Mesothelial cell of epicardium (in vitro differentiated cells): ENCODE results near the gene MUC5AC. TPM values are rescaled to one million over a fixed set of nuclear protein-coding genes. Genes with fewer than 3 reads are reported as not detected.
"Not testable (repeated sequence)": the region's sequence is repeated elsewhere in the genome, so short reads cannot be mapped to it uniquely, and the experiment has no call there.

Experiments used
- DNase-seq, 2 experiments: peaks; one replicate each; pipeline ENCODE4 v3.0.0; 2021; ENCODE audit warnings: low spot score in 2 of 2; ENCODE audit not compliant: unreplicated experiment in 2 of 2
- H3K27ac Mint-ChIP-seq: 2 replicates; pipeline ENCODE4 v1.8.0; 2021; ENCODE audit warnings: mixed read lengths
- H3K27me3 Mint-ChIP-seq: 2 replicates; pipeline ENCODE4 v1.8.0; 2021; ENCODE audit warnings: low read depth, mixed read lengths
- H3K36me3 Mint-ChIP-seq: 2 replicates; pipeline ENCODE4 v1.8.0; 2021; ENCODE audit warnings: mixed read lengths
- H3K4me1 Mint-ChIP-seq: 2 replicates; pipeline ENCODE4 v1.8.0; 2021; ENCODE audit warnings: mixed read lengths
- H3K4me3 Mint-ChIP-seq: 2 replicates; pipeline ENCODE4 v1.8.0; 2021; ENCODE audit warnings: mild to moderate bottlenecking, moderate library complexity, mixed read lengths
- H3K9me3 Mint-ChIP-seq: 2 replicates; pipeline ENCODE4 v1.8.0; 2021; ENCODE audit warnings: mixed read lengths
- total RNA-seq: library from RNA; stranded (reverse); gene quantifications from 3 replicates; pipeline ENCODE4 v1.2.1, GENCODE V29; 2021
- TF ChIP-seq, protein P1 (sequence below): fragments of 200-600 bp; sonication (generic); IDR thresholded peaks from one replicate; pipeline ENCODE4 v1.5.0; 2021; ENCODE audit warnings: antibody characterized with exemption; ENCODE audit not compliant: unreplicated experiment

The MUC5AC gene
- total RNA-seq, 1 donor from 2014 or later = not detected

DNA sequence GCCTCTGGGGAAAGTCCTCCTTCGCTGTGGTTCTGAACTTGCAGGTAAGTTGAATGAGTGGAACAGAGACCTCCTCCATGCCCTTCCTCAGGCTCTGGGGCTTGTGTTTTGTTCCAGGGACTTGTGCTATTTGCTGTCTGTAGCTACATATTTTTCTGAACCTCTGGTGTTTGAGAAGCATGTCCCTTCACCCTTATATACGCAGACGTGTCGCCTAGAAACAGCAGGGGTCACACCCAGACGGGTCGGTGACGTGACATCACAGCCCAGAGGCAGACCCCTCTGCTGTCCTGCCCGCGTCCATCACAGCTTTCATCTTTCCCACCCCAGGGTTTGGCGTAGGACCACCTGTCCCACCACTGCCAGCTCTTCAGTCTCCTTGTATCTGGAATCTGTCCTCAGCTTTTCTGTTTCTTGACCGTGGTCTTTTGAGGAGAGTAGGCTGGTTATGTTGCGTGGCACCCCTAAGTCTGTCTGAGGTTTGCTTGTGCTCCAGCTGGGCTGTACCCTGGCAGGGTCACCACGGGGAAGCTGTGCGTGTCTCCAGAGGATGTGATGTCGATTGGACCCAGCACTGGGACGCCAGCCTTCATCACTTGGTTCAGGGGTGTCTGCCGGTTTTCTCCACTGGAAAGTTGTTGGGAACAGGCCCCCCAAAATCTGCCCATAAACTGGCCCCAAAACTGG, 51.8 kb downstream of the MUC5AC start:
- Mint-ChIP-seq H3K4me1 (no peaks in the 10 kb centered on the region), H3K9me3 (peaks cover 33% of the 10 kb centered on the region), H3K27me3 (peaks cover 17% of the 10 kb centered on the region), H3K36me3 (no peaks in the 10 kb centered on the region), H3K4me3 (no peak overlapping the region), H3K27ac (no peak overlapping the region)
- peak in 1 of 2 experiments; percentile 31 for DNase-seq
- TF ChIP-seq, protein P1, sequence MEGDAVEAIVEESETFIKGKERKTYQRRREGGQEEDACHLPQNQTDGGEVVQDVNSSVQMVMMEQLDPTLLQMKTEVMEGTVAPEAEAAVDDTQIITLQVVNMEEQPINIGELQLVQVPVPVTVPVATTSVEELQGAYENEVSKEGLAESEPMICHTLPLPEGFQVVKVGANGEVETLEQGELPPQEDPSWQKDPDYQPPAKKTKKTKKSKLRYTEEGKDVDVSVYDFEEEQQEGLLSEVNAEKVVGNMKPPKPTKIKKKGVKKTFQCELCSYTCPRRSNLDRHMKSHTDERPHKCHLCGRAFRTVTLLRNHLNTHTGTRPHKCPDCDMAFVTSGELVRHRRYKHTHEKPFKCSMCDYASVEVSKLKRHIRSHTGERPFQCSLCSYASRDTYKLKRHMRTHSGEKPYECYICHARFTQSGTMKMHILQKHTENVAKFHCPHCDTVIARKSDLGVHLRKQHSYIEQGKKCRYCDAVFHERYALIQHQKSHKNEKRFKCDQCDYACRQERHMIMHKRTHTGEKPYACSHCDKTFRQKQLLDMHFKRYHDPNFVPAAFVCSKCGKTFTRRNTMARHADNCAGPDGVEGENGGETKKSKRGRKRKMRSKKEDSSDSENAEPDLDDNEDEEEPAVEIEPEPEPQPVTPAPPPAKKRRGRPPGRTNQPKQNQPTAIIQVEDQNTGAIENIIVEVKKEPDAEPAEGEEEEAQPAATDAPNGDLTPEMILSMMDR = no peak

DNA sequence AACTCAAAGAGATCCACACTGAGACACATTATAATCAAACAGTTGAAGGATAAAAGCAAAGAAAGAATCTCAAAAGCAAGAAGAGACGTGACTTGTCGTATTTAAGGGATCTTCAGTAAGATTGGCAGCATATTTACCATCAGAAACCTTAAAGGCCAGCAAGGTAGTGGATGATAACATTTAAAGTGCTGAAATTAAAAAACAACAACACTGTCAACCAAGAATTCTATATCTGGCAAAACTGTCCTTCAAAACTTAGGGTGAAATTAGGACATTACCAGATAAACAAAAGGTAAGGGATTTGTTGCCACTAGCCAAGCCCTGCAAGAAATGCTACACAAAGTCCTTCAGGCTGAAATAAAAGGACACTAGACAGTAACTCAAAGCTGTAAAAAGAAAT, 54.1 kb downstream of the MUC5AC start:
- Mint-ChIP-seq H3K4me1 (no peaks in the 10 kb centered on the region), H3K36me3 (no peaks in the 10 kb centered on the region), H3K27me3 (peaks cover 32% of the 10 kb centered on the region), H3K9me3 (peaks cover 33% of the 10 kb centered on the region), H3K4me3 (no peak overlapping the region), H3K27ac (no peak overlapping the region)
- TF ChIP-seq, protein P1 = no peak
- DNase-seq = no peak

DNA sequence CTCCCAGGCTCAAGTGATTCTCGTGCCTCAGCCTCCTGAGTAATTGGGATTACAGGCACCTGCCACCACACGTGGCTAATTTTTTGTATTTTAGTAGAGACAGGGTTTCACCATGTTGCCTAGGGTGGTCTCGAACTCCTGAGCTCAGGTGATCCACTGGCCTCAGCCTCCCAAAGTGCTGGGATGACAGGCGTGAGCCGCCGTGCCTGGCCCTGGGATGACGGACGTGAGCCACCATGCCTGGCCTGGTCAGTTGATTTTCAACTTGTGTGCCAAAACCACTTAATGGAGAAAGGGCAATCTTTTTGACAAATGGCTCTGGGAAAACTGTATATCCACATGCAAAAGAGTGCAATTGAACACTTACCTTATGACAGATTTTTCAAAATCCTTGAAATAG, 58.1 kb downstream of the MUC5AC start:
- H3K27ac Mint-ChIP-seq, H3K4me3 Mint-ChIP-seq, DNase-seq, H3K36me3 Mint-ChIP-seq, H3K4me1 Mint-ChIP-seq: not testable (repeated sequence)
- peaks cover 25% of the 10 kb centered on the region for H3K9me3 Mint-ChIP-seq
- H3K27me3 Mint-ChIP-seq = peaks cover 42% of the 10 kb centered on the region

DNA sequence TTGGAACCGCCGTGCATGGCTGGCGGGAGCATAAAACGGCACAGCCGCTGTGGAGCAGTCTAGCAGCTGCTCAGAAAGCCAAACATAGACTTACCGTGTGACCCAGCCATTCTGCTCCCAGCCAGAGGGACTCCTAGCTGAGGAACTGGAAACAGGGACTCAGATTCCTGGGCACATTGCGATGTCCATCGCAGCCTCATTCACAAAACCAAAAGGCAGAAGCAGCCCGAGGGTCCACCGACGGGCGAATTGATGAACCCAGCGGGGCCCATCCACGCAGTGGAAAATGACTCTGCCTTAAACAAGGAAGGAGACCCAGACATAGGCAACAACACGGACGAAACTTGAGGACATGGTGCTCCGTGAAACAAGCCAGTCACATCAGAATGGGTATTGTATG, 59.4 kb downstream of the MUC5AC start:
- peaks cover 12% of the 10 kb centered on the region for H3K9me3 Mint-ChIP-seq
- no peaks in the 10 kb centered on the region for H3K36me3 Mint-ChIP-seq
- no peaks in the 10 kb centered on the region for H3K4me1 Mint-ChIP-seq
- H3K27ac Mint-ChIP-seq = no peak overlapping the region
- H3K4me3 Mint-ChIP-seq = no peak overlapping the region
- DNase-seq = no peak
- TF ChIP-seq, protein P1 = no peak
- peaks cover 49% of the 10 kb centered on the region for H3K27me3 Mint-ChIP-seq

DNA sequence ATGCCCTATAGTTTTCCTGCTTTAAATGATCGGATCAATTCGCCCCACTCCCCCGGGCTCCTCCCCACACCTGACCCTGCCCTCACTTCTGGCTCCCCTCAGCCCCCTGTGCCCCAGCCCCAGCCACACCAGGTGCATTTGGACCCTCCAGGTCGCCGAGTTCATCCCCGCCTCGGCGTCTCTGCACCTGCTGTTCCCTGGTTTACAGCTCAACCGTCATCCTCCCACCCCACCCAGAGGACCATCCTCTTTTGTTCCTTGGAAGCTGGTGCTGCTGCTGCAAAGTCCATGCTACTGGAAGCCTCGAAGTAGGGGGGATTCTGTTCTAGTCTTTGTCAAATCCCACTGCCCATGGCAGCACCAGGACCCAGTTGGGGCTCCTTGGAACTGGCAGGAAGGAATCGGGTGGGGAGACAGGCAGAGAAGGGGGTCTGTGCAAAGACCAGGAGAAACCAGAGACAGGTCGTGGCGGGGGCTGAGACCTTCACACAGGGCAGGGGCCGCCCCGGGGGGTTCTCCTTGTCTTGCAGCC, 60.6 kb downstream of the MUC5AC start:
- no peak for DNase-seq
- Mint-ChIP-seq H3K9me3 (peaks cover 3% of the 10 kb centered on the region), H3K27me3 (peaks cover 43% of the 10 kb centered on the region), H3K4me3 (no peak overlapping the region), H3K36me3 (no peaks in the 10 kb centered on the region), H3K4me1 (no peaks in the 10 kb centered on the region), H3K27ac (no peak overlapping the region)
- TF ChIP-seq, protein P1 = no peak

DNA sequence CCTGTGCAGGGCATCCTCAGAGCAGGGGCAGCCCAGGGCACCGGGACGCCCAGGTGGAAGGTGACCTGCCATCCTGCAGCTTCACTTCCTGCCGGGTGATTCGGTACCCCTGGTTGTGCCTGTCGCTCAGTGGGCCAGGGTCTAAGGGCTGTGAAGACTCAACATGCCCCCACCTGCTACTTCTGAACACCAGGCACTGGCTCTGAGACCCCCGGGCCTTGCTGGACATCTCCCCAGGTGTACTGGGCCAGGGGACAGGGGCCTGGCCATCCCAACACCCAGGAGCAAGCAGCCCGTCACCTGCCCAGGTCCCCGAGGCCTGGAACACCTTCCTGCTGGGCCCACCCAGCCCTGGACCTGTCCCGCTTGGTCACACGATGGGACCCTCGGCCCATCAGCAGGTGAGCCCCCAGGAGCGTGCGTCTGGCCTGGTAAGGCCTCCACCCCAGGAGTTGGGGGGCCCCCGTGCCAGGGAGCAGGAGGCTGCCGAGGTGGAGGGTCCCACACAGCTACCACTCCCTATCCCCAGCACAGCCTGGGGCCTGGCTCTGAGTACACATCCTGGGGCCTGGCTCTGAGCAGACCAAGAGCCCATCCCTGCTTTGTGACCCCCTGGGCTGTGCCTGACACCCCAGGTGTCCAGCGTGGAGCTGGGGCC, 61.2 kb downstream of the MUC5AC start:
- Mint-ChIP-seq H3K27me3 (peaks cover 40% of the 10 kb centered on the region), H3K27ac (no peak overlapping the region), H3K9me3 (no peaks in the 10 kb centered on the region), H3K4me1 (no peaks in the 10 kb centered on the region), H3K36me3 (no peaks in the 10 kb centered on the region), H3K4me3 (no peak overlapping the region)
- DNase-seq = no peak
- TF ChIP-seq, protein P1 = no peak
